ENCODE data around the gene SASH1. TPM values are rescaled to one million over a fixed set of nuclear protein-coding genes. Genes with fewer than 3 reads are reported as not detected.
A peak's percentile ranks its signal among the peaks of the same experiment; 100 is the strongest.

SASH1 gene
- total and polyA plus RNA-seq, 8 donors, result 5.8 to 82.6 (median 16.3) TPM

DNA sequence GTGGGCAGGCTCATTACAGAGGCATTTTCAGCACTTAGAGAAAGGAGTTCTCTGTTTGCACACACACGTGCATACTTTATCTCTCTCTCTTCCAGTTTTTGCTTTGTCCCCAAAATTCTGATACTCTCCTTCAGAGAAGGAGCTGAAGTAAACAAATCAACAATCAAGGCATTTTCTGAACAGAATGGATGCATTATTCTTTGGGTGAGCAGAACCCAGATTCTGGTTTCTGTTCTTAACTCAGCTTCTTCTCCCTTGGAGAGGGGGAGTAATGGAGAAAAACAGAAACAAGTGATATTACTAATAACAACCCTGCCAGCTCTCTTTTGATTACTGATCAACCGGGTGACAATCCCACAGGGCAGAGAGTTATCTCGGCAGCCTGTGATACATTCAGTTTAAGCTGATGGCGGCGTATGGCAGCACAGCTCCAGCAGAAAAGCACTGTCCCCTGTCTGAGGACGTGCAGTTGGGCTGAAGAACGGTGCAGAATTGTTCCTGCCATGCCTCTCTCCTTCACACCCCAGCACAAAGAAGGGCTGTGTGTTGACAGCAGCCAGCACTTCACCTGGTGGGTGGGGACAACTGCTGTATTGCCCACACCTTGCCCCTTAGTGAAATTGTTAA lies 47.3 kb upstream of the SASH1 start:
- DNase-seq, result no peak
- intact Hi-C loops (cut with DNase I; ENCODE audit: low total_unique reads), result no loop called here

DNA sequence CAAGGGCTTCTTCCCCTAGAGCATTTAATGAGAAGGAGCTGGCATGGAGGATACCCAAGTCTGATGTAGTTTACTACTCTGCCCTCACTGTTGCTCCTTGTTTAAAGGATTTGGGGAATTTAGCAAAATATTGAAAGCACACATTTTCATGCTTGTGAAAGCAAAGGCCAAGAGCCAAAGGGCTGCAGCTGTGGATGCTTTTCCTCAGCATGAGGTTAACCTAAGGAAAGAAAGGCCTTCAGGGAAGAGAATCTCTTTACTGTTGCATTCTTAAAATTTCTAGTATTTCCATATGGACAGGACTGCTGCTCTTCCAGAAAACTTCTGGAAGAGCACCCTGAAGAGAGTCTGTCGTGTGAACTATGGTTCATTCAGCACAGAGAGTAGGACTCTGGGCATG lies 45.9 kb upstream of the SASH1 start:
- DNase-seq, result peak in 1 of 2 donors; percentile 39
- Histone ChIP-seq H3K4me3 (no peak overlapping the region), H3K27ac (no peak overlapping the region), H3K27me3 (no peaks in the 10 kb centered on the region), H3K9me3 (no peaks in the 10 kb centered on the region), H3K36me3 (no peaks in the 10 kb centered on the region), H3K4me1 (peaks cover 0 to 7% (median 2%) of the 10 kb centered on the region in 4 donors)
- WGBS, 5 donors, result 64 to 93% (median 77%) methylated on average over 1 of the region's 1 CpG
- no peak for TF ChIP-seq EP300 (IDR thresholded peaks at IDR 0.05)
- TF ChIP-seq POLR2A (IDR thresholded peaks at IDR 0.05), result no peak
- TF ChIP-seq, protein P1, sequence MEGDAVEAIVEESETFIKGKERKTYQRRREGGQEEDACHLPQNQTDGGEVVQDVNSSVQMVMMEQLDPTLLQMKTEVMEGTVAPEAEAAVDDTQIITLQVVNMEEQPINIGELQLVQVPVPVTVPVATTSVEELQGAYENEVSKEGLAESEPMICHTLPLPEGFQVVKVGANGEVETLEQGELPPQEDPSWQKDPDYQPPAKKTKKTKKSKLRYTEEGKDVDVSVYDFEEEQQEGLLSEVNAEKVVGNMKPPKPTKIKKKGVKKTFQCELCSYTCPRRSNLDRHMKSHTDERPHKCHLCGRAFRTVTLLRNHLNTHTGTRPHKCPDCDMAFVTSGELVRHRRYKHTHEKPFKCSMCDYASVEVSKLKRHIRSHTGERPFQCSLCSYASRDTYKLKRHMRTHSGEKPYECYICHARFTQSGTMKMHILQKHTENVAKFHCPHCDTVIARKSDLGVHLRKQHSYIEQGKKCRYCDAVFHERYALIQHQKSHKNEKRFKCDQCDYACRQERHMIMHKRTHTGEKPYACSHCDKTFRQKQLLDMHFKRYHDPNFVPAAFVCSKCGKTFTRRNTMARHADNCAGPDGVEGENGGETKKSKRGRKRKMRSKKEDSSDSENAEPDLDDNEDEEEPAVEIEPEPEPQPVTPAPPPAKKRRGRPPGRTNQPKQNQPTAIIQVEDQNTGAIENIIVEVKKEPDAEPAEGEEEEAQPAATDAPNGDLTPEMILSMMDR (IDR thresholded peaks at IDR 0.05), result no peak
- no peak for TF ChIP-seq POLR2AphosphoS5 (IDR thresholded peaks at IDR 0.05)
- intact Hi-C loops (cut with DNase I; ENCODE audit: low total_unique reads), result no loop called here

More for the DNA sequence above, 47.3 kb upstream of the SASH1 start:
- no peaks in the 10 kb centered on the region for H3K9me3 ChIP-seq
- no peak overlapping the region for H3K4me3 ChIP-seq
- WGBS, 5 donors, result 47 to 63% (median 55%) methylated on average over 7 of the region's 7 CpGs
- H3K4me1 ChIP-seq, result peaks cover 0 to 7% (median 2%) of the 10 kb centered on the region in 4 donors
- TF ChIP-seq EP300 (IDR thresholded peaks at IDR 0.05) (no peak), POLR2A (IDR thresholded peaks at IDR 0.05) (no peak), POLR2AphosphoS5 (IDR thresholded peaks at IDR 0.05) (no peak)
- TF ChIP-seq, protein P1 (IDR thresholded peaks at IDR 0.05), result no peak
- H3K27me3 ChIP-seq, result no peaks in the 10 kb centered on the region
- no peak overlapping the region for H3K27ac ChIP-seq
- H3K36me3 ChIP-seq, result no peaks in the 10 kb centered on the region

DNA sequence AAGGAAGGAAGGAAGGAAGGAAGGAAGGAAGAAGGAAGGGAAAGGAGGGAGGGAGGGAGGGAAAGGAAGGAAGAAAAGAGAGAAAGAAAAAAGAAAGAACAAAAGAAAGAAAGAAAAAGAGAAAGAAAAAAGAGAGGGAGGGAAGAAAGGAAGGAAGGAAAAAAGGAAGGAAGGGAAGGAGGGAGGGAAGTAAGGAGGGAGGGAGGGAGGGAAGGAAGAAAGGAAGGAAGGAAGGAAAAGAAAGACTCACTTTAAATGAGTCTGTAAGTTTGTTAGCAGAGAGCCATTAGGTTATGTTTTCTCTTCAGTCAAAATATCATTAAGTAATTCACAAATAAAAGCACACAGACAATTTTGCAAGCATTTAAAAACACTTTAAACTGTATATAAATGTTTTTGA lies 44.0 kb upstream of the SASH1 start:
- no peaks in the 10 kb centered on the region for H3K4me1 ChIP-seq
- no peak for DNase-seq
- no peak overlapping the region for H3K4me3 ChIP-seq
- no peaks in the 10 kb centered on the region for H3K36me3 ChIP-seq
- intact Hi-C loops (cut with DNase I; ENCODE audit: low total_unique reads), result no loop called here
- no peak overlapping the region for H3K27ac ChIP-seq
- no peaks in the 10 kb centered on the region for H3K27me3 ChIP-seq
- H3K9me3 ChIP-seq, result no peaks in the 10 kb centered on the region
- TF ChIP-seq POLR2A (IDR thresholded peaks at IDR 0.05) (no peak), POLR2AphosphoS5 (IDR thresholded peaks at IDR 0.05) (no peak)

GRCh38 chr6:148303616-148304015 lies 39.0 kb upstream of the SASH1 start:
- no peaks in the 10 kb centered on the region for H3K4me1 ChIP-seq
- no peaks in the 10 kb centered on the region for H3K27me3 ChIP-seq
- no peak overlapping the region for H3K4me3 ChIP-seq
- no peaks in the 10 kb centered on the region for H3K36me3 ChIP-seq
- H3K27ac ChIP-seq, result no peak overlapping the region
- intact Hi-C loops (cut with DNase I; ENCODE audit: low total_unique reads), result no loop called here
- no peak for DNase-seq
- TF ChIP-seq POLR2AphosphoS5 (IDR thresholded peaks at IDR 0.05) (no peak), EP300 (IDR thresholded peaks at IDR 0.05) (no peak), POLR2A (IDR thresholded peaks at IDR 0.05) (no peak)
- TF ChIP-seq, protein P1 (IDR thresholded peaks at IDR 0.05), result no peak
- no peaks in the 10 kb centered on the region for H3K9me3 ChIP-seq
- 97% methylated on average over 5 of the region's 5 CpGs for WGBS, 5 donors

DNA sequence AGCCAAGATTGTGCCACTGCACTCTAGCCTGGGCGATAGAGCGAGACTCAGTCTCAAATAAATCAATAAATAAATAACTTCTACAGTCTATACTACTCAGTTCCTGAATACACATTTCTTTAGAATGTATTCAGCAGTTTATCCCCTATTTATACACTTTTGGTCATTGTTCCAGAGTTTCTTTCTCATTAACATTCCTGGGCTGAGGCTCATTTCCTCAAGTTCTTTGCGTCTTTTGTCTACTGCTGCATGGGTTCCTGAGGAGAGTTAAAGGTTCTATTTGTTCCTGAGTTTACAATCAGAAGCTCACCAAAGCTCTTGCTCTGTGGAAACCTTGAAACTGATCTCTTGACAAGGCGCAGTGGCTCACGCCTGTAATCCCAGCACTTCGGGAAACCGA lies 37.7 kb upstream of the SASH1 start:
- WGBS, 5 donors, result 74 to 87% (median 79%) methylated on average over 7 of the region's 7 CpGs
- no peak for TF ChIP-seq POLR2A (IDR thresholded peaks at IDR 0.05)
- TF ChIP-seq EP300 (IDR thresholded peaks at IDR 0.05), result no peak
- TF ChIP-seq POLR2AphosphoS5 (IDR thresholded peaks at IDR 0.05), result no peak
- TF ChIP-seq, protein P1 (IDR thresholded peaks at IDR 0.05), result no peak
- DNase-seq, result no peak
- intact Hi-C loops (cut with DNase I; ENCODE audit: low total_unique reads), result no loop called here
- no peak overlapping the region for H3K4me3 ChIP-seq
- no peaks in the 10 kb centered on the region for H3K9me3 ChIP-seq
- no peaks in the 10 kb centered on the region for H3K4me1 ChIP-seq
- no peaks in the 10 kb centered on the region for H3K27me3 ChIP-seq
- H3K36me3 ChIP-seq, result no peaks in the 10 kb centered on the region
- H3K27ac ChIP-seq, result no peak overlapping the region
